ENCODE results near the gene BEGAIN. TPM values are rescaled to one million over a fixed set of nuclear protein-coding genes. Genes with fewer than 3 reads are reported as not detected.

BEGAIN gene
- total RNA-seq, 1 donor from 2014 or later: 4.5 TPM

DNA sequence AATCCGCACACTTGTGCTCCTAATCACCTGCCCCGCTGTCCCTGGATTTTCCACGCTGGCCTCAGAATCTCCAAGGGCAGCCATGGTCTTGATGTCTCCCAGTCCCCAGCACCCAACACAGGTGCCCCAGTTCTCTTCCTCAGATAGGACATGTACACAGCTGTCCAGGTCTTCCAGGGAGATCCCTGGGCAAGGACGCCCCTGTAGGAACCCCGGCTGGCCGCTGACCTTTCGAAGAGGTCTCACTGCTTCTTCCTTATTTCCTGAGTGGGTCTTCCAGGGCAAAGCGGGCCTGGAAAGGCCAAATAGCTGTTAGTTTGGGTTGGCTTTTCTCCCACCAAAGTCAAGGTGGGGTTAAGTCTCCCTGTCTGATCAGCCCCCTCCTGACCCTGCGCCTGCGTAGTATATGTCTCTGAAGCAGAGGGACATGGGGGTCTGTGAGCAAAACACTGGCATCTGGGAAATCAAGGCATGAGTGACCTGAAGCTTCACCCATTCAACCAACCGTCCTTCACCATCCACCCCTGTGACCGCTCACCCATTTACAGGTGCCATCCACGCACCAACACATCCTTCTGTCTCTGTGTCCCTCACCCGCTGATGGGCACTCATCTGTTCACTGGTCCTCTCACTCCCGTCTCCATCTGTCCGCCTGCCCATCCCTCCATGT lies 4.6 kb downstream of the BEGAIN start:
- no peak for DNase-seq (ENCODE audit: low spot score)

GRCh38 chr14:100581228-100582145 lies 5.7 kb downstream of the BEGAIN start:
- no peak for DNase-seq (ENCODE audit: low spot score)

DNA sequence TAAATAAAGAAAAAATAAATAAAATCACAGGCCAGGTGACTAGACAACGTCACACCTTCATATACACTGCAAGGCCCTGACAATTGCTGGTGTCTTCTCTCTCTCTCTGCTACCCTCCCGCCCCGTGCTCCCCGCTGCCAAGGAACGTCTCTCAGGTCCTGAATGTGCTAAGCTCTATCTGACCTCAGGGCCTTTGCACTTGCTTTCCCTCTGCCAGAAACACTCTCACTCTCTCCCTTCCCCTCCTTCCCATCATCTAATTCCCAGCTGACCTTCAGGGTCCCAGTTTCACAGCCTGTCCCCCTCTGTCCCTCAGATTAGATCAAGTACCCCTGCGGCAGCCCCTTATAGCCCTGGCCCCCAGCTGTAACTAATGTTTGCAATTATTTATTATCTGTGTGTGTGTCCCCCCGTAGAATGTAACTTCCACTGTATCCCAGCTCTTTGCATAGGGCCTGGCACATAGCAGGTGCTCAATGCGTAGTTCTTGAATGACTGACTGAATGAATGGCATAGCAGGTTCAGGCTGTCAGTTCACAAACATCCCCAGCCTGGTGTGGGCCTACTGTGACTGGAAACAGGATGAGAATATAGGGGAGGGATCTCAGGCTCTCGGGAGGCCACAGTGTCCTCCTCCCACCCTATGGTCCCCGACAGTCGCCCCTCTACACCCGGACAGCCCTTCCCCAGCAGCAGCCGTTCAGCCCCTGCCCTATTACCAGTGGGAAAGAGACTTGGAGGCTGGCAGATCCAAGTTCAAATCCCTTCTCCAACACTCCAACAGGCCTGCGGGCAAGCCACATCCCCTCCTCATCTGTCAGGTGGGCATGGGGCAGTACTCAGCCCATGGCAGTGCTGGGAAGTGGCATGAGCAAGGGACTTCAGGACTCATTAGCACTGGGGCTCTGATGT lies 6.6 kb downstream of the BEGAIN start:
- DNase-seq (ENCODE audit: low spot score): no peak

DNA sequence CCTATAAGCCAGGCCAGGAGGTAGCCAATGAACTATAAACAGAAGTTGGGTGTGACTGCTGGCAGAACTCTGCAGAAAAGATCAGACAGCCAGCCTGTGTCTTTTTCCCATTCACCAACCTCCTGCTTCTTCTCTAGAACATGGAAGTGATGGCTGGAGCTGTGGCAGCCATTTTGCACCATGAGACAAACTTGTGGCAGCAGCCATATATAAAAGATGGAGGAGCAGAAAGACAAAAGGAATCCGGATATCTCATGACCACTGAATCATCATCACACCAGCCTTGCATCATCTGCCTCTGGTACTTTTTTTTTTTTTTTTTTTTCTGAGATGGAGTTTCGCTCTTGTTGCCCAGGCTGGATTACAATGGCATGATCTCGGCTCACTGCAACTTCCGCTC lies 8.7 kb downstream of the BEGAIN start:
- DNase-seq (ENCODE audit: low spot score): no peak

- no peak for DNase-seq (ENCODE audit: low spot score)
These were observed 9.2 kb downstream of the BEGAIN start for GRCh38 chr14:100577986-100578431.

DNA sequence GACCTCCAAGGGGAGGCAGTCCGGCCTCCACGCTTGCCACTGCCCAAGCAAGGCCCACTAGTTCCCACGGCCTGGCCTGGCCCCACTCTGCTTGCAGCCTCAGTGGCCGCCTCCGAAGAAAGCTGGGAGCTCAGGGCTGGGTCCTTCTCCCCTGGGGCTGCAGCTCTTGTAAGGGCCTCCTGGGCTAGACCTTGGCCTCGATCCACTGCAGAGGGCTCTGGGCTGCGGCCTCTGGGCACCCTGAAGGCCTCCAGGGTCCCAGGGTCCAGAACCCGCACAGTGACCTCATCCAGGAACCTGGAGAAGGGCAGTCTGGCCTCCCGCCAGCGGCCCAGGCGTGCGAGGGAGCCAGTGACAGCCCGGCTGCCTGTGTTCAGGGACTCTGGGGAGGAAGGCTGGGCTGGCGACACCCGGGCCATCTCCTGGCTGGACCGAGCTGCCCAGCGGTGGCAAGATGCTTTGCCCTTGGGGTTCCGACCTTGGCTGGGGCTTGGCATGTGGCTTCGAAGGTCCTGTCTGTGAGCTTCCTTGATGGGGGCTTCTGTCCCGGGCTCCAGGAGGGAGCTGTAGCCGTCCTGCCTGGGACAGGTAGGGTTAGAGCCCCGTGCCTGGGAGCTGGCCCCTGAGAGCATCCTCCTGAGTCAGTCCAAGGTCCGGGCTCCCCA lies 9.8 kb downstream of the BEGAIN start:
- DNase-seq (ENCODE audit: low spot score): no peak

DNA sequence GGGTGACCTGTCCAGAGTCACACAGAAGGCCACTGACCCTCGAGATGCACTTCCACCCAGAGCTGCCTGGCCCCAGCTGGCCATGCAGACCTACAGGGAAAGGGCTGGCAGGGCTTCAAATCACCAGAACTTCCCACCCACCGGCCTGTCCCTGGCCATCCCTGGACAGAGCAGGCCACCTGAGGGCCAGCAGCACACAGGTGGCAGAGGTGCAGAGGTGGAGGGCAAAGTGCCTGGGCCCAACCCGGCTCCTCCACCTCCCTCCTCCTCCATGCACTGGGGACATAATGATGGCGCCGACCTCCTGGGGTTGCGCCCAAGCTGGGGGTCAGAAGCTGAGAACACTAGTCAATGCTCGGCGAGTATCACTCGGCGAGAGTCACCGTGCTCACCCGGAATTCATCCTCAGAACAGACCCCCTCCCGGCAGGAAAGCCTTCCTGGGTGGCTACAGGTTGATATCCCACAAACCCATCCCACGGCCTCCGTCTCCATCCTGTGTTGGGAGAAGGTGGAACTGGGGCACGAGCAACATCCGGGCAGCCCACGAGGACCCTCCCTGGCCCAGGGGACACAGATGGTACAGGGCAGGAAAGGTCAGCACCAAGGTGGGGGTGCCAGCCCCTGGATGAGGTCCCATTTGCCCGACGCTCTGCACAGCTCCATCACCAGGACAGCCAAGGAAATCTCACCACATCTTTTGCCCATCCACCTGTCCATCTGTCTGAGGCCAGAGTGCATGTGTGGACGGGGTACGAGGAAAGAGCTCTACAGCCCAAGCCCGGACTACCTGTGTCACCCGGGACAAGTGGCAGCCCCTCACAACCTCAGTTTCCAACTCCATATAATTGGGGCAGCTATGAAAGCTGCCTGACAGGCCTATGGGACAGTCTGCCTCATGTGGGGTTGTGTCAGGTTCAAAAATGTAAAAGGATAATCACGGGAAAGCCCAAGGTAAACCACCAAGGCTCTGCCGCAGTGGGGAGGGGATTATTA lies 10.8 kb downstream of the BEGAIN start:
- DNase-seq (ENCODE audit: low spot score): no peak

DNA sequence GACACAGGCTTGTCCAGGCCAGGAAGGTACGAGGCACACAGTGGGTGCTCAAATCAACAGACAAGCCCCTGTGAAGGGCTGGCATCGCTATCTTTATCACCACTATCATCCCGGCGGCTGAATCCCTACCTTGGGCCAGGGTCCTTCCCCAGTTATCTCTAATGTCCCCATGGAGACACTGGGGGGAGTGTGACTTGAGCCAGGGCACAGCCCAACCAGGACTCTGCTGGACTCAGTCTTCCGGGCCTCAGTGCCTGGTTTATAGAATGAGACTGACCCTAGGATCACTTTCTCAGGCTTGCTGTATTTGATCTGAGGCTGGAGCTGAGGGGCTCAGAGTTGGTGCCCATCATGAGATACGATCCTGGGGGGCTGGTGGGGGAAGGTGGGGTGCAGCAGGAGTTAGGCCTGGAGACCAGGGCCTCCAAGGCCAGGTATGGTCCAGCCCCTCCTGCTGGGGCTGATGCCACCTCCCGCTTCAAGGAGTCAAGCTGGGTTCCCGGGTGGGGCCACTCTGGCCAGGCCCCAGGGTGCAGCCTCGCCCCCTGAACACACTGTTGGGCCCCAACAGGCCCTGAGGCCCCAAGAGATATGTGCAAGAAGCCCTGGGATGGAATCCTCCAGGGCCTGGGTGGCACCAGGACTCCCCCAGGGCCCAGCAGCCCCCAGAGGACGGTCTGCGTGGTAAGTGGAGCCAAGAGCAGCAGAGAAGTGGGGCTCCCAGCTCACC lies 11.8 kb downstream of the BEGAIN start:
- DNase-seq (ENCODE audit: low spot score): no peak

DNA sequence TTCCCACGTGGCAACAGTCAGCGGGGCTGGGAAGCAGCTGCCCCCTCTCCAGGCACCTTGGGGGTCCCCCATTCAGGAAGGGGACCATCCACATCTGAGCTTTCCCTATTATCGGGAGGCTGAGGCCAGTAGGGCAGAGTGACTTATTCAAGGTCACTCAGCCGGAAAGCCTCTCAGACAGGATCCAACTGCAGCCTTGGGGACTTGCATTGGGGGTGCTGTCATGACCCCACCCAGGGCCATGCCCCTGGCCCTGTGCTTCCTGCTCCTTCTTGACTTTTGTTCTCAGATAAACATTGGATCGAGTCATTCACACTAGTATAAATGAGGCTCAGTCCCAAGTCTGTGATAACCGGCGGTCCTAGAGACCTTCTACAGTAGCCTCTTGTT lies 12.6 kb downstream of the BEGAIN start:
- no peak for DNase-seq (ENCODE audit: low spot score)

DNA sequence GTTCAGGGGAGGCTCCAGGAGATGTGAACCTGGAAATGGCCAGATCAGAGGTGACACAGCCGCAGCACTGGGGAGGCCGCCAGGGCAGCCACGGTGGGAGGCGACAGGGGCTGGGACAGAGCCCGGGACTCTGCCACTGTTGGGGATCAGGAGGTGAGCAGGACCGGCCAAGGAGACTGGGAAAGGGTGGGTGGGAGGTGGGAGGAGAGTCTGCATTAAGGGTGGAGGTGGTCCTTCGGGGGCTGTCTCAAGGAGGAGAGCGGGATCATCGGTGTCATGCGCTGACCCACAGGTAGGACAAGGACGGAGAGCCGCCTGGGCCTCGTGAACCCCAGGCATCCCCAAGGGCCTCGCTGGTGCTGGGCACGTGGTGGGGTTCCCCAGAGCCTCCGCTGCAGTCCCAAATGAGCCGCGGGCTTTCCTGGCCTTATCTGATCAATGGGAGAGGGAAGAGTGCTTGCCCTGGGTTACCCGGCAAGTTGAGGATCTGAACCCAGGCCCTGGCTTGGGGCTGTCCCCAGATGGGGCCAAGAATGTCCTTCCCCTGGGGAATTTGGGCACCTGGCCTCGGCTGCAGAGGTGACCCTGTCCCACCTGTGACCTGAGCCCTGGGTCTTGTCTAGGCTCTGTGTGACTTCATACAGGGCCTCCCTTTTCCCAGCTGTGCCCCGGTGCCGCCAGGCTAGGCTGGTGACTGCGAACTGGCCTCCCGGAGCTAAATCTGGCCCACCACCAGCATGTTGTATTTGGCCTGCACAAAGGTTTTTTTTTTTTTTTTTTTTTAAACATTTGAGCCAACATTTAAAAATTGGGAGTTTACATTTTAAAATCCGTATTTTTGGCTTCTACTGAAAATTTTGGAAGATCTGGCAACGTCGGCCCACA lies 13.2 kb downstream of the BEGAIN start:
- DNase-seq (ENCODE audit: low spot score): no peak

DNA sequence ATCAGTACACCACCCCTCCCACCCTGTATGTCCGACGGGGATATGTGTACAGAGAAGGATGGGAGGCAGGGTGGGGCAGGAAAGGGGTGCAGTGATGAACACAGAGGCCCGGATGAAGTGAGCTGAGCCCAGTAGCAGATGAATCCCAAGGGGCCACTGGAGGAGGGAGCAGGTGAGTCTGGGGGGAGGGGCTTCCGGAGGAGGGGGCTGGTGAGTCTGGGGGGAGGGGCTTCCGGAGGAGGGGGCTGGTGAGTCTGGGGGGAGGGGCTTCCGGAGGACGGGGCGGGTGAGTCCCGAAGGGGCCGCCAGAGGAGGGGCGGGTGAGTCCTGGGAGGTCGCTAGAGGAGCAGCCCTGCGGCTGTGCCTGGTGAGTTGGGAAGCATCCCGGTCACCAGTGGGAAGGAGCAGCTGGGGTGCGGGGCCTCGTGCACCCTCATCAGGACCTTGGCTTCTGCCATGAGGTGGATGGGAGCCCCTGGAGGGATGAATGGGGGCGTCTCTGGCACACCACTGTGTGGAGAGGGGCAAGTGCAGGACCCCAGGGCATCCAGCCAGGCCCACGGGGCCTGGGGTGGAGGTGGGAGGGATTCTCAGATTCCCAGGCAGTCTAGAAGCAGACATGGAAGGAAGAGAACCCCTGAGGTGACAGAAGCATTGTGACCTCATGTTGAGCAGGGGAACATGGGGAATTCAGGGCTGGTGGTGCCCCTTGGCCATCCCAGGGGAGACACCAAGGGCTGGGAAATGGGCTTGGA lies 14.0 kb downstream of the BEGAIN start:
- DNase-seq (ENCODE audit: low spot score): no peak

DNA sequence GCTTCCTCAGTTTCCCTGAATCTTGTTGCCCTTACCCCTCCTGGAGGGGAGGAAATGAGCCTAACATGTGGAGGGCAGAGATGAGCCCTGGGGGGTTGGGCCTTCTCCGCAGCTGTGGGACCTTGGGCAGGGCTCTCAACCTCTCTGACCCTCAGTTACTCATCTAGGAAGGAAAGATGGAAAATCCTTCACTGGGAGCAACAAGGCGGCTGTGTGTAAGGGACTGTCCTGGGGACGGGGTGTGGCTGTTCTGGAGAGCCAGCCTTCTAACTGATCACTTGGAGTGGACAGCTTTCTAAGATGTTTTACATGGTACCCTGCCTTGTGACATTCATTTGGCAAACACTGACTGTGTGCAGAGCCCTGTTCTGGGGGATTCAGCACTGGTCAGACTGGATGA lies 14.7 kb downstream of the BEGAIN start:
- no peak for DNase-seq (ENCODE audit: low spot score)

GRCh38 chr14:100571837-100572236 lies 15.4 kb downstream of the BEGAIN start:
- no peak for DNase-seq (ENCODE audit: low spot score)

DNA sequence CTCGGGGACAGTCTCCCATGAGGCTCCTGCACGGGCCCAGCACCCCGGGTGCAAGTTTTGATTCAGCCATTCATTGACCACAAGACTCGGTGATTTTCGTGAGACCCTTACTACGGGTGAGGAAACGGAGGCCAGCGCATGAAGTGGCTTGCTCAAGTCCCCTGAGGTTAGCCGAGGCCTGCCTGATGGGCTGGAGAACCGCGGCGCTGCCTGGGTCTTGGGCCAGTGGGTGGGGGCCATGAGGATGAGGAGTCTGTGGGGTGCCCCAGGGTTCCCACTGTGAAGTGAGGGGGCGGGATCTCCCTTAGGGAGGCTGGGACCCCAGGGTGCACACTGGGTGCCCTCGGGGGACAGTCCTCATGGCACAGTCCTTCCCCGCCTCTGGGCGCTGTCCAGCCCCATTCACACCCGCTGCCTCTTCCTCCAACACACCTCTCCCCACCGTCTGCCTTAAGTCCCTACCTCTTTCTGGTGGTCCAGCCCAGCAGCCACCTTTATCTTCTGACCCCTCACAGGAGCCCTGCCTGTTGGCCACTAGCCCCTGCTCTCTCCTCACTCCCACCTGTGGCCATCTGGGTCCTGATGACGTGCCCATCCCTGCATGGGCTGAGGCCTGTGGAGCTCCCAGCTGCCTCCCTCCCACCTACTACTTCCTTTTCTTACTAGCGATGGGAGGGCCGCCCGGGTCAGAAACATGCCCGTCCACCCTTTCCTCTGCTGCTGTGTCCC lies 16.3 kb downstream of the BEGAIN start:
- DNase-seq (ENCODE audit: low spot score): no peak

- DNase-seq (ENCODE audit: low spot score): no peak
These were observed 17.4 kb downstream of the BEGAIN start for GRCh38 chr14:100569734-100570286.

DNA sequence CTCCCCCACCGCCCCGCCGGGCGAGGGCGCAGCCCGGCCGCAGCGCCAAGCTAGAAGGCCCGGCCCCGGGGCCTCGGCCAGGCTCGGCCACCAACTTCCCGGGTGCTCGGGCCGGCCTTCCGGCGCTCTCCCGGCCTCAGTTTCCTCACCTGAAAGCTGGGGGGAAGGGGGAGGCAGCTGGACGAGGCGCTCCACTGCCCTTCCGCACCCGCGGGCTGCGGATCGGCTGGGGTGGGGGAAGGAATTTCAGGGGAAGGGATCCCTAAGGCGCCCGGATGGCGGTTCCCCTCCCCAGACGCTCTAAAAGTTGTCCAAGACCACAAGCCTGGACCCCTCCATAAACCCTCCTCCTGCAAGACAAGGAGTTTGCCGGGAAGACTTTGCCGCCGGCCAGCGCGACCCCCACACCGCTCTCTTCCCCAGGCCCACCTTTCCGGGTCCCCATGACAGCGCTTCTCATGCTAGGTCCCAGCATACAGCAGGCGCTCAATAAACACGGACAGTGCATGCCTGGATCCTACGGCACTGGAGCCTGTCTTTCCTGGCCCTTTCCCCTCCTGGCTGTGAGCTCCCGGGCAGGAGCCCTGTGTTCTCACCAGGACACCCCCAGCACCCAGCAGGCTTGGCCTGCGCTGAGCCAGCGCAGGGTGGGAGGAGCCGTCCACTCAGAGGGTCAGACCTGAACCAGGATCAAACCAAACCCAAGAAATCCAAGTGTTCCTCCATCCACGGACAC lies 18.1 kb downstream of the BEGAIN start:
- DNase-seq (ENCODE audit: low spot score): no peak
